Measurements from ENCODE around the gene ANKRD13A.
A peak's percentile ranks its signal among the peaks of the same experiment; 100 is the strongest.
"Not testable (repeated sequence)": the region's sequence is repeated elsewhere in the genome, so short reads cannot be mapped to it uniquely, and the experiment has no call there.

ANKRD13A gene

GRCh38 chr12:109983432-109984142 lies 15.6 kb upstream of the ANKRD13A start:
- no peak for DNase-seq (ENCODE audit: low read depth in 2 of 2)

DNA sequence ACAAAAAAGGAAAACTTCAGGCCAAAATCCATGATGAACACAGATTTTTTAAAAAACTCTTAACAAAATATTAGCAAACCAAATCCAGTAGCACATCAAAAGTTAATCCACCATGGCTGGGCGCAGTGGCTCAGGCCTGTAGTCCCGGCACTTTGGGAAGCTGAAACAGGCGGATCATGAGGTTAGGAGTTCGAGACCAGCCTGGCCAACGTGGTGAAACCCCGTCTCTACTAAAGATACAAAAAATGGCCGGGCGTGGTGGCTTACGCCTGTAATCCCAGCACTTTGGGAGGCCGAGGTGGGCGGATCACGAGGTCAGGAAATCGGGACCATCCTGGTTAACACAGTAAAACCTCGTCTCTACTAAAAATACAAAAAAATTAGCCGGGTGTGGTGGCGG lies 13.0 kb upstream of the ANKRD13A start:
- DNase-seq (ENCODE audit: low read depth in 2 of 2), result not testable (repeated sequence)

DNA sequence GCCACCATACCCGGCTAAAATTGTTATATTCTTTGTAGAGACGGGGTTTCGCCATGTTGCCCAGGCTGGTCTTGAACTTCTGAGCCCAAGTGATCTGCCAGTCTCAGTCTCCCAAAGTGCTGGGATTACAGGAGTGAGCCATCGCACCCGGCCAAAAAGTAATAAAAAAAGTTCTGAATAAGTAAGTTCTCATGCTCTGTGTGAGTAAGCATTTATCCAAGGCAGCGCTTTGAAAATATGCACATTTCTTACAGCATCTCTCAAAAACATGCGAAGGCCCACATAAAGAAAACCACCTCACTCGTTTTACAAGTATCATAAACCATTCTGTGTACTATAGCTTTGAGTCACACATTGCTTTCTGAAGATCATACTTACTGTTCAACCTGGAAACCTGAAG lies 11.6 kb upstream of the ANKRD13A start:
- no peak for DNase-seq (ENCODE audit: low read depth in 2 of 2)

DNA sequence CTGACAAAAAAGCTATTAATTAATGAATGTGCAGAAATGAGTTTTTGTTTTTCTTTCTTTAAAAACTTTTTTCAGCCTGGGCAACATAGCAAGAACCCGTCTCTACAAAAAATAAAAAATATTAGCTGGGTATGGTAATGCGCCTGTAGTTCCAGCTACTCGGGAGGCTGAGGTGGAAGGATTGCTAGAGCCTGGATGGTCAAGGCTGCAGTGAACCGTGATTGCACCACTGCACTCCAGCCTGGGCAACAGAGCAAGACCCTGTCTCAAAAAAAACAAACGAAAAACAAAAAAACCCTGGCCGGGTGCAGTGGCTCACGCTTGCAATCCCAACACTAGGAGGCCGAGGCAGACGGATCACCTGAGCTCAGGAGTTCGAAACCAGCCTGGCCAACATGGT lies 11.0 kb upstream of the ANKRD13A start:
- DNase-seq (ENCODE audit: low read depth in 2 of 2), result no peak

- DNase-seq (ENCODE audit: low read depth in 2 of 2), result no peak
These were observed 10.3 kb upstream of the ANKRD13A start for GRCh38 chr12:109988903-109989302.

DNA sequence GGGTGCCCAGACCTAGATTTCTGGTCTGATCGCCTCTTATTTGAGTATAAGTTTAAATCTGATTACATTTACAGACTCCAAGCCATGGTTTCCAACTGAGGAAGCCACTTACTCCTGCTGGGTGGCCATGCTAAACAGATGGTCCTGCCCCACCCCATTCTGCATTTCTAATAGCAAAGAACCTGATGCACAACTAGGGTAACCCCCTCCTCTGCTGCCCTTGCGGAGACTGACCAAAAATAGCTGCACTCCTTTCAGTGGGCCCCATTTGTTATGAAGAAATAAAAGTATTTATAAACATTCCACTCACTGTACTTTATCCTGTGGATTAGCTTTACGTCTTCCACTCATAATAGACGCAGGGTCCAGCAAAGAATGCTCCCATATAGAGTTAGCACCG lies 9.8 kb upstream of the ANKRD13A start:
- DNase-seq (ENCODE audit: low read depth in 2 of 2), result no peak

DNA sequence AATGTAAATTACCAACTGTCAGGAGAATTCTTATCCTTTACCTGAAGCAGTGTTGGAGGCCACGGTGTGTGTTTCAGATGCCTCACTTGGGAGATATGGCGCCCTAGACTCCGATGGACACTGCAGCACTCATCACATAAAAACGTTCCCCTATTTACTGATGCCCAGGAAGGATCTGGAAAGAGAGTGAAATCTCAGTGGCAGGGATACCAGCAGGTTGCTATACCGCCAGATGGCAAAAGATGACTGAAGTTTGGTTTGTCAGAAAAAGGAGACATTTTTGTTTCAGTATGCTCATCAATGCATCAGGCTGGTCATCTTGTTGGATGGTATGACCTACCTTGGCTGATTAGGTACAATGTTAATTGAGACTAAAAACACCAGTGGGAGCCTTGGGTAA lies 7.6 kb upstream of the ANKRD13A start:
- DNase-seq (ENCODE audit: low read depth in 2 of 2), result no peak

DNA sequence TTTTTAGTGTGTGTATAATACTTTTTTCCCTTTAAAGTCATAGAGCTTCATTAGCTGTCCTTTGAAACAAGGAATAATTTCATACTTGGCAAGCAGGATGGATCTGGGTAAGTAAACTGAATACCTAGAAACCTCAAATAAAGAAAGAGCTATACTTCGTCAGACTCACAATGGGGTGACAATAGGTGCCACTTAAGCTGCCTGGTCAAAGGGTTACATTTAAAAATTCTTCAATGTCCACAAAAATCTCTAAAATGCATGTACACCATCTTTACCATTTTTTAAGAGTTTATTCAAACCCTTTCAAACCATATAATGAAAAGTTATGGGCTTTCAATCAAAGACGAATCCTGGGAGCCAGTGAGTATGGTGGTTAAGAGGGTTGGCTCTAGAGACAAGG lies 6.1 kb upstream of the ANKRD13A start:
- DNase-seq (ENCODE audit: low read depth in 2 of 2), result no peak

GRCh38 chr12:109994401-109995175 lies 4.6 kb upstream of the ANKRD13A start:
- no peak for DNase-seq (ENCODE audit: low read depth in 2 of 2)

GRCh38 chr12:109995361-109995685 lies 3.9 kb upstream of the ANKRD13A start:
- no peak for DNase-seq (ENCODE audit: low read depth in 2 of 2)

DNA sequence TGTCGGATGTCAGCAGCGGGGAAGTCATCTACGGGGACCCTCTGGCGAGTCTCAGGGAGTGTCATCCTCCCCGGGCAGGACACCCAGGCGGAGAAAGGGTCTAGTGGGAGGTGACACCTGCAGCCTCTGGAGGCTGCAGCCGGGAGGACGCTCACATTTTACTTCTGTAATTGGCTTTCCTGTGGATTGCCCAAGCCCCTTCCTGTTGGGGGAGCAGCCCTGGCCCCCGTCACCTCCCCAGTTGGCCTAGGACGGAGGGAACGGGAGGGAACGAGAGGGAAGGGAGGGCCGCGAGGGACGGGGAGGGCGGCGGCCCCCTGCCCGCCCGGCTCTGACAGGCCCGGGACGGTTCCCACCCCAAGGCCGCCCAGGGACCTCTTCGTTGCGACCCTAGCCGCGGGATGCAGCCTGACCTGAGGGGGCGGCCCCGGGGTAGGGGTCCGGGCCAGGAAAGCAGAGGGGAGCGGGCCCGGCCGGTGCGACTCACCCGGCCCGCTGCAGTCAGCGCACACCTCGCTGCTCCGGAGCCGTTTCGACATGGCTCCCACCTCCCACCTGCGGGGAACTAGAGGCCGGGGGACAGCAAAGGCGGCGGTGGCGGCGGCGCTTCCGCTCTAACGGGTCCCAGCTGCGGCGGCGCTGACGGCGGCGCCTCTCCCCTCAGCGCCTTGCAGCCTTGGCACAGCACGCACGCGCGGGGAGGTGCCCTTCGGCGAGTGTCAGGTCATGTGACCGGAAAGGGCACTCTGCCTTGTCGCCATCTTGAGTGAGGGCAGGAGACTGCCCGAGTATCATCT lies 3.3 kb upstream of the ANKRD13A start, which contains the start of gene GIT2:
Gene GIT2 (minus strand): TSS at position 683 of the 797 bp plus-strand sequence. CDS start 144 bp downstream, at position 539.
- DNase-seq (ENCODE audit: low read depth in 2 of 2), result peak; percentile 86 to 88

- no peak for DNase-seq (ENCODE audit: low read depth in 2 of 2)
These were observed 2.8 kb upstream of the ANKRD13A start for GRCh38 chr12:109996483-109996853.

DNA sequence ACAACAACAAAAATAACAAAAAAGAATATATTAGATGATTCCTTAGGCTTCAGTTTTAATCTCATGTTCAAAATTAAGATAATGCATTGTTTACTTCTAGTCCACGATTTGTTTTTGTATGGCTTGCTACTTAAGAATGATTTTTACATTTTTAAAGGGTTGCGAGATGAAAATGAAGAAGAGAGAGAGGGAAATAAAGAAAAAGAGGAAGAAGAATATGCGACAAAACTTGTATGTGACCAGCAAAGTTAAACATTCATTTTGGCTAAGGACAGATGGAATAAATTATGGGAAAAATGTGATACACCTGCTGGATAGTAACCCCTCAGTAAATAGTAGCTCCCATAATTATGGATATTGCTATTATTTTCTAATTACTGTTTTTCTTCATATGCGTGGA lies 1.8 kb upstream of the ANKRD13A start:
- no peak for DNase-seq (ENCODE audit: low read depth in 2 of 2)

- no peak for DNase-seq (ENCODE audit: low read depth in 2 of 2)
These were observed 858 bp upstream of the ANKRD13A start for GRCh38 chr12:109998241-109998903.

- DNase-seq (ENCODE audit: low read depth in 2 of 2), result no peak
These were observed 380 bp downstream of the ANKRD13A start for GRCh38 chr12:109999649-109999971.

DNA sequence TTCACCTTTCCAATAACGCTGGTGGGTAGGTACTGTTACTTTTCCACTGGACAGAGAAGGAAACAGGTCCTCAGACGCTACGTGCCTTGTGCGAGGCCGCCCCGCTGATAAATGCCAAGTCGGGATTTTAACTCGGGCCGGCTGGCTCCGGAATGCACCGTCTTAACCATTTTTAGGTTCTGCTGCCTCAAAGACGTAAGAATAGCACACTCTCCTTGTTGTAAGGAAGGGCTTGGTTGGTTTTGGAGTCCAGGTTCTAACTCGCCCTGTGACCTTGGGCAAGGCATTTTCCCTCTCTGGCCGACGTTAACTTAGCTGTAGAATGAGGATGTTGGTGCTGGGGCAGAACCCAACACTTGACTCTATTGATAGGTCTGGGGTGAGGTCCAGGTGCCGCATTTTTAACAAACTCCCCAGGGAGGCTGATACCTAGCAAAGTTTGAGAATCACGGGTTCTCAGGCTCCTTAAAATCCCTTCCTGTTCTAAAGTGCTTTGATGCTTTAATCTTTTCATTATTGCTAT lies 814 bp downstream of the ANKRD13A start:
- DNase-seq (ENCODE audit: low read depth in 2 of 2), result no peak

DNA sequence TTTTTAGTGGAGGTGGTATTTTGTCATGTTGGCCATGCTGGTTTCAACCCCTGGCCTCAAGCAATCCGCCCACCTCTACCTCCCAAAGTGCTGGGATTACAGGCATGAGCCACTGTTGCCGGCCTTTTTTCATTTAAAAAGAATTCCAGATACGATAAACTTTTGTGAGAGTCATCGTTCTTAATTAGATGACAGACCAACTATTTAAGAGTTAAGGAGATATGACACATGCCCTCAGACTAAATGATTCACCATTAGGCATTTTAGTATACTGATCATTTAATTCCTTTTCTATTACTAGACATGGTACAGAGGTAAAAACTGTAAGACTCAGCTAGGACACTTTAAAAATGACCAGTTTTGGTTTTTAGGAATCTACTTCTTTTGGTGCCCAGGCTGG lies 2.4 kb downstream of the ANKRD13A start:
- no peak for DNase-seq (ENCODE audit: low read depth in 2 of 2)

DNA sequence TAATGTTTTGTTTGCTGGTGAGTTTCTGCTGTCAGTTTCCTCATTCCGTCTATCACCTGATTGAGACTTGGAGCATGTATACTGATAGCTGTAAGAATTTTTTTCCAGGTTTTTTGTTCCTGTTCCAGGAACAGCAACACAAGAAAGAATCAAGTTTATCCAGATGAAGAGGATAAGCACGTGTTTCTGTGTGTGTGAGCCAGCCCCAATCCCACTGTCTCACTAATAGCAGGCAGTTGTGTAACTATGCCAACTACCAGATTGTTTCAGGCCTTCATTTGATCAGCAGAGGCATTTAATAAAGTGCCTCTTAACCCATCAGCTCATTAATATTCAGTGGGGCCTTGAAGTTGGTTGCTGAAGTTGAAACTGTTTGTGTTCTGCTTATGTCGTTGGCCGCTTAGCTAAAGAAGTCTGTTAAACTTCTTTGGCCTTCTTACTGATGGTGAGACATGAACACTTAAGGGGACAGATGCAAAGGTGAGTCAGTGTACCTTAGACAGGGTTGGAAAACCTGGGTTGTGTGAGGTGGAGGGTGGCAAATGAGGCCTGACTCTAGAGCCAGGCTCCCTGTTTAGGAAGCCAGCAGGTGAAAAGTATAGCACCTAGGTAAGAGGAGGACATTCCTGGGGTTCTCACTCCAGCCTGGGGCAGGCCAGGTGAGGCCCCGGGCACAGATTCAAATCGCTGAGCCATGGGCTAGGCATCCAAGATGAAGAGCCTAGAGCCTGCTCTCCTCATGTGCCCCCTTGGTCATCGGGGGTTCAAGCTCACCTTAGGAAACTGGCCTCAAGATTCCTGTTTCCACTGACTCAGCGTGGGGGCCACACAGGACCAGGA lies 3.7 kb downstream of the ANKRD13A start:
- DNase-seq (ENCODE audit: low read depth in 2 of 2), result no peak

DNA sequence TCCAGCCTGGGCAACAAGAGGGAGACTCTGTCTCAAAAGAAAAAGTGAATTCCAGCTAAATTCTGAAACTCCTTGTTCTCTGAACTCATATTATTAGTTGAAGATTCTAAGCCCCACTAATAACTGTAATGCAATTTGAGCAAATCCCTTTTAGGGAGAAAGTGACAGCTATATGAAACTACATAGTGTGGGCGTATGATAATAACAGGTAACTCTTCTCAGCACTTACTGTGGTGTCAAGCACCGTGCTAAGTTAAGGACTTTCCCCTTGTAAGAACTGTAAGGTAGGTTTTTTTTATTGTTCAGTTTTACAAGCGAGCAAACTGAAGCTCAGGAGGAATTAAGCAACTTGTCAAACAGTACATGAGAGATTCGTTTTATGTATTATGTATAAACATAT lies 5.4 kb downstream of the ANKRD13A start:
- DNase-seq (ENCODE audit: low read depth in 2 of 2), result no peak

- DNase-seq (ENCODE audit: low read depth in 2 of 2), result no peak
These were observed 6.2 kb downstream of the ANKRD13A start for GRCh38 chr12:110005319-110005973.

DNA sequence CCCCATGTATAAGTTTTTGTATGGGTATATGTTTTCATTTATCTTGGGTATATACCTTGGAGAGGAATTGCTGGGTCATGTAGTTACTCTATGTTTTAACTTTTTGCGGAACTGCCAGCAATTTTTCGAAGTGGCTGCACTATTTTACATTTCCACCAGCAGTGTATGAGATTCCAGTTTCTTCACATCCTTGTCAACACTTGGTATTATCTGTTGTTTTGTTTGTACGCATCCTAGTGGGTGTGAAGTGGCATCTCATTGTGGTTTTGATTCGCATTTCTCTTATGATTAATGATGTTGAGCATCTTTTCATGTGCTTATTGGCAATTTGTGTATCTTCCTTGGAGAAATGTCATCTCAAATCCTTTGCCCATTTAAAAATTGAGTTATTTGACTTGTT lies 6.9 kb downstream of the ANKRD13A start:
- no peak for DNase-seq (ENCODE audit: low read depth in 2 of 2)
